ENCODE measurements around the gene INO80D.
A peak's percentile ranks its signal among the peaks of the same experiment; 100 is the strongest.
"Not testable (repeated sequence)": the region's sequence is repeated elsewhere in the genome, so short reads cannot be mapped to it uniquely, and the experiment has no call there.

INO80D gene, protein sequence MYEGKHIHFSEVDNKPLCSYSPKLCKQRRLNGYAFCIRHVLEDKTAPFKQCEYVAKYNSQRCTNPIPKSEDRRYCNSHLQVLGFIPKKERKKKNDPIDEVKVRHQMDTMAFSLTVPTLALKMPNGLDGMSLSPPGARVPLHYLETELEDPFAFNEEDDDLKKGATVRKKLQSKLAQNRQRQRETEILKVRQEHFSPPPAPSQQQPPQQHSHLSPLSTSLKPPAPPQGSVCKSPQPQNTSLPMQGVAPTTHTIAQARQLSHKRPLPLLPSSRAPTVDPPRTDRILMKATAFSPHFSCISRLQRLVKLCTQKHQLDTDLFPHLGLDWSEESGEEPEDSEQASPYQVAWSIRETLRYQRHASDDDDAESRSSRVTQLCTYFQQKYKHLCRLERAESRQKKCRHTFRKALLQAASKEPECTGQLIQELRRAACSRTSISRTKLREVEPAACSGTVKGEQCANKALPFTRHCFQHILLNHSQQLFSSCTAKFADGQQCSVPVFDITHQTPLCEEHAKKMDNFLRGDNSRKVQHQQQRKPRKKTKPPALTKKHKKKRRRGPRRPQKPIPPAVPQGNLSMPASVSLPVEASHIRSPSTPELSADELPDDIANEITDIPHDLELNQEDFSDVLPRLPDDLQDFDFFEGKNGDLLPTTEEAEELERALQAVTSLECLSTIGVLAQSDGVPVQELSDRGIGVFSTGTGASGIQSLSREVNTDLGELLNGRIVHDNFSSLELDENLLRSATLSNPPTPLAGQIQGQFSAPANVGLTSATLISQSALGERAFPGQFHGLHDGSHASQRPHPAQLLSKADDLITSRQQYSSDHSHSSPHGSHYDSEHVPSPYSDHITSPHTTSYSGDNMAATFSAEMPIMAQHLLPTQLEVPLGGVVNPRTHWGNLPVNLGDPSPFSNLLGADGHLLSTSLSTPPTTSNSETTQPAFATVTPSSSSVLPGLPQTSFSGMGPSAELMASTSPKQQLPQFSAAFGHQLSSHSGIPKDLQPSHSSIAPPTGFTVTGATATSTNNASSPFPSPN

DNA sequence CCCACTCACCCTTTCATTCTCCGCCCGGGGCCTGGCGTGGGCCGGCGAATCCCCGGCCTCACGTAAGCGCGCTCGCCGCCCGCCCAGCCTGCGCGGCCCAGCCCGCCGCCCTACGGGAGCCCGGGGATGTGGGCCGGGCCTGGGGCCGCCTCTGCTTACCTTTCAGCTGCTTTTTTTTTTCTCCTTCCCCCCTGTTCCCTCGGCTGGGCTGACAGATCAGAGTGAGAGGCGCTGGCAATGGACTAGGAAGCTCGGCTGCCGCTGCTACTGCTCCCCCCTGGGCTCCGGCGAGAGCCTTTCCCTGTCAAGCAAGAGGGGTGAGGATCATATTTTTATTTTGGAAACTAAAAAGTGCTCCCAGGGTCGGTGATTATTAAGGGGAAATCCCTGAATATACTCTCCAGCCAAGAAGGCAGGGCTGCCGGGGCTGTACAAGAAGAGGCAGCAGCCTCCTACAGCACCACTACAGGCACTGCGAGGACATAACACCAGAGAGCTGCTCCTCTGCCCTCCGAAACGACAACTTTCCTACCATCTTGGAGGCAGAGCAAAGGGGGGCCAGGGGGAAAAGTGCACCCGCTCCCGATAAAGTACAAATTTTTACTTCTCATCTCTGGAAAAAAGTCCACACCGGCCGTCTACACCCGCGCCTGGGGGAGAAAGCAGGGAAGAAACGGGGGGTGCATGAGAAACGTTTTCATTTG, at the start of gene INO80D:
INO80D (minus strand) TSS at position 433 of the 704 bp plus-strand sequence. CDS start 23,158 bp downstream, outside the sequence.
- DNase-seq: peak; percentile 99

DNA sequence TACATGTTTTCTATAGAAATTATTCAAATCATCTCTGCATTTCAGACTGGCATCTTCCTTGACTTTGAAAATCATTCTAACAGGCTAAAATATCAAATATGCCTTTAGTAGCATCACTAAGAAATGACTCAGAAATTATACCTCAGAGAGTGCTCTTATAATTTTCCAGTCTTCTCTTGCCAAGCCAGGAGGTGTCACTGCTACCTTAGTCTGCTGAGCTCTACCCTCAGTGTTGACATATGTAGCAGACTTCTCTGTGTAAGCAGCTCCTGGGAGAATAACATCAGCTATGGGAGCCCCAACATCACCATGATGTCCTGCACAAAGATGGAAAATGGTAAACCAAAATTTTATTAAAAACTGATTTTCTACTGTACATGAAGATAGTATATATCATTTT, 41.7 kb upstream of the INO80D start:
- no peak for DNase-seq

DNA sequence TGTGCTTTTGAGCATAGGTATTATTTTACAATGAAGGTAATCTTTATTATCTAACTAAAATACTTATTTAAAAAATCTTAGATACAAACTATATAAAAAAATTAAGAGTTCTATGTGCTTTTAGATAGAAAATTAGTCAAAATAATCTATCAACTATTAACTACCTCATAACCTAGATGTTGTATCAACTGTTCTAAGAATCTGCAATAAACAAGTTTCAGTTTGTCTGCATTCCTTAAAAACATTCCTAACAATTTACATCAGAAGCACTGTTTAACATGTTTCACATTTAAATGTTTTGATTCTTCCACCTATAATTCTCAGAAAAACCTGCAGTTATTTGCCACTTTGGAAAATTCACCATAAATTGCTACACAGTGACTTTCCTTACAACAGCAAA, 39.9 kb upstream of the INO80D start:
- no peak for DNase-seq

DNA sequence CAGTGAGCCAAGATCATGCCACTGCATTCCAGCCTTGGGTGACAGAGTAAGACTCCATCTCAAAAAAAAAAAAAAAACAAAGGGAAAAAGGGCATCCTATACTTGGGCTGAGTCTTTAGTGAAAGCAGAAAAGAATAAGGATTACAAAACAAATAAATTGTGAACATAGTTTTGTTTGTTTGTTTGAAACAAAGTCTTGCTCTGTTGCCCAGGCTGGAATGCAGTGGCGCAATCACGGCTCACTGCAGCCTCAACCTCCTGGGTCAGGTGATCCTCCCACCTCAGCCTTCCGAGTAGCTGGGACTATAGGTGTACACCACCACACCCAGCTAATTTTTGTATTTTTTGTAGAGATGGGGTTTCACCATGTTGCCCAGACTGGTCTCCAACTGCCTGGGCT, 36.6 kb upstream of the INO80D start:
- DNase-seq: not testable (repeated sequence)

DNA sequence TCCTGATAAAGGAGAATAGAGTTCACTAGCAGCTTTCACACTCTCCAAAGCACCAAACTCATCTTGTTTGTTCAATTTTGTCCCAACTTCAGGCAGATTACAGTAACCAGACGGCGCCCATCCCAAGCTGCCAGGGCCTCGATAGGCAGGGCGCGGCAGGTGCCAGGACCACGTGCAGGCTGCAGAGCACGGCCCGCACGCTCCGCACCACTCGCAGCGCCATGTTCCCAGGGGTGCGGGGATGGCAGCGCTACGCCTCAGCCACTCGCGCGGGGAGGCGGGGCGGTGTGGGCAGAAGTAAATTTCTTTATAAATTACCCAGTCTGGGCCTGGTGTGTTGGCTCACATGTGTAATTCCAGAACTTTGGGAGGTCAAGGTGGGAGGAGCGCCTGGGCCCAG, 30.3 kb upstream of the INO80D start:
- no peak for DNase-seq

DNA sequence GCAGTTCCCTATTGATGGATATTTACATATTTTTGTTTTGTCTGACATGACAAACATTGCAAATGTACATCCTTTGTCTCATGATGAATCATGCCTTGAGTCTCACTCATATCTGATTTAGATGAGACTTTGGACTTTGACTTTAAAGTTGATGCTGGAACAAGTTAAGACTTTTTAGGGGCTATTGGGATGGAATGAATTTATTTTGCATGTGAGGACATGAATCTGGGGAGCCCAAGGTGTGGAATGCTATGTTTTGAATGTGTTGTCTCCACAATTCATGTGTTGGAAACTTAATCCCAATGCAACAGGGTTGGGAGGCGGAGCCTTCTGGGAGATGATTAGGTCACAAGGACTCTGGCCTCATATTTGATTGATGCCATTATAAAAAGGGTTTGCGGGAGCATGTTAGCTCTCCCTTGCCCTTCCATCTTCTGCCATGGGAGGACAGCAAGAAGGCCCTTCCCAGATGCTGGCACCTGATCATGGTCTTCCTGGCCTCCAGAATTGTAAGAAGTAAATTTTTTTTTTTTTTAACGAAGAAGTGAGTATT, 29.1 kb upstream of the INO80D start:
- no peak for DNase-seq

DNA sequence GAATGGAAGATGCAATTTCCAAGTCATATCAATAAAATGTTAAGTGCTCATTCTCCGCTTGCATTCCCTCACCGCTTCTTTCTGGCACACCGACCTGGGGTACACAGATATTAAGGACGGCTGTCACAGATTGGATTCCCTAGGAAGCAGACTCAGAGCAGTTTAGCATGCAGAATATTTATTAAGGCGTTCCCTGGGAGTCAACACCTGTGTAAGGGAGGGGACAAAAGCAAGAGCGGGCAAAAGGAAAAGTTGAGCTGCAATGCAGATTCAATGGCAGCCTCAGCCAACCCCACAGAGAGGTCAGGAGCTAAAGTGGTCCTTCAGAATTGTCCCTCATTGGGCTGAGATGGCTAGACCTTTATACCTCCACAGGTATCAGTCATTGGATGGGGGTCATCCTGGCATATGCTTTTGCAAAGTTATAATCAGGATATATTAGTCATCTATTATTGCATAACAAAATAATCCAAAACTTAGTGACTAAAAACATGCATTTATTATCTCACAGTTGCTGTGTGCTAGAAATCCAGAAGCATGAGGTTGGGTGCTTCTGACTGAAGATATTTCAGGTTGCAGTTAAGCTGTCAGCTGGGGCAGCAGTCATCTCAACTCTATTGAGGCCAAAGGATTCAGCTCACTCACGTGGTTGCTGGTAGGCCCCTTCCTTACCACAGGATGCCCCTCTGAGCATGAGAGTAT, 27.0 kb upstream of the INO80D start:
- DNase-seq: no peak

DNA sequence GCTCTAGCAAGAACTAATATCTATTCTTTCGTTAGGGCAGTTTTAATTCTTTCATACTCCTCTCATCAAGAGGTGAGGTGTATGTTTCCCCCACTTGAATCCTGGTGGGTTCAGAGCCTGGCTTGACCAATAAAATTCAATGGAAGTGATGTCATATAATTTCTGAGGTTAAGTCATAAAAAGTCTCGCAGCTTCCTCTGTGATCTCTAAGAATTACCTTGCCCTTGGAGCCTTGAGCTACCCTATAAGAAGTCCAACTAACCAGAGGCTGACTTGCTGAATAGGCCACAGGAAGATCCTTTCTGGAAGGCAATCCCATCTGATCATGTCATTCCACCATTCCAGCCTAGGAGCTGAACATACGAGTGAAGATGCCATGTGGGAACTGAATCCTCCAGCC, 26.1 kb upstream of the INO80D start:
- DNase-seq: no peak

DNA sequence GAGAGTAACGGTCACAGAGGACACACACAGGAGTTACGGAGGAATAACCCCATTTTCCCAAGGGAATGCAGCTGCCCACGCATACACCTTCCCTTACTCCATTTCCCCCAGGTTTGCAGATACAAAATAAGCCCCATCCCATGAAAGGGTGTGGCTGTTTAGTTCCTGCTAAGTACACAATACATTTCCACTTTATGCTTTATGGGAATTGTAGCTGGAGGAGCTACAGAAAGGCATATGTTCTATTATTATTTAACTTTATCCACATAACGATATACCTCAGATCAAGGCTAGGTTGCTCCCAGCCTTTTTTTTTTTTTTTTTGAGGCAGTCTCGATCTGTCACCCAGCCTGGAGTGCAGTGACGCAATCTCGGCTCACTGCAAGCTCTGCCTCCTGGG, 22.7 kb upstream of the INO80D start:
- no peak for DNase-seq

DNA sequence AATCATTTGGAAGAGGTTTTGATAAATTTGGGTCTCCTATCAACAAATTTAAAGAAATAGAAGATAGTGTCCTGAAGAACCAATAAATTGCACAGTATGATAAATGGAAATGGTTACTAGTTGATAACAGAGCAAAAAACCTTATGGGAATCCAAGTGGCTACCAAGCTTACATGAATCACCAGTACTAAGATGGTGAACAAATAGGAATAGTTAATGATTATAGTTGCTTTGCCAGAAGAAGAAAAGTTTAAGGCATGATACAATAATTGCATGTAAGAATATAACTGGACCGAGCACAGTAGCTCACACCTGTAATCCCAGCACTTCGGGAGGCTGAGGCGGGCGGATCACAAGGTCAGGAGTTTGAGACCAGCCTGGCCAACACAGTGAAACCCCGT, 19.6 kb upstream of the INO80D start:
- DNase-seq: no peak

DNA sequence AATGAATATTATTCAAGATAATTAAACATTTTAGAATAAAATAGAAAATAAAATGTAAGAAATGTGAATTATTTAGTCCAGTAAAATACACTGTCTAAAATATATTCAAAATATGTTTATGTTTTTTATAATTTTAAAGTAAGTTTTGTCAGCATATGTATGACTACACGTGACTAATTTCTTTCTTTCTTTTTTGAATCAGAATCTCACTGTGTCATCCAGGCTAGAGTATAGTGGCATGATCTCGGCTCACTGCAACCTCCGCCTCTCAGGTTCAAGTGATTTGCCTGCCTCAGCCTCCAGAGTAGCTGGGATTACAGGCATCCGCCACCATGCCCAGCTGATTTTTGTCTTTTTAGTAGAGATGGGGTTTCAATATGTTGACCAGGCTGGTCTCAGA, 19.1 kb upstream of the INO80D start:
- DNase-seq: no peak

DNA sequence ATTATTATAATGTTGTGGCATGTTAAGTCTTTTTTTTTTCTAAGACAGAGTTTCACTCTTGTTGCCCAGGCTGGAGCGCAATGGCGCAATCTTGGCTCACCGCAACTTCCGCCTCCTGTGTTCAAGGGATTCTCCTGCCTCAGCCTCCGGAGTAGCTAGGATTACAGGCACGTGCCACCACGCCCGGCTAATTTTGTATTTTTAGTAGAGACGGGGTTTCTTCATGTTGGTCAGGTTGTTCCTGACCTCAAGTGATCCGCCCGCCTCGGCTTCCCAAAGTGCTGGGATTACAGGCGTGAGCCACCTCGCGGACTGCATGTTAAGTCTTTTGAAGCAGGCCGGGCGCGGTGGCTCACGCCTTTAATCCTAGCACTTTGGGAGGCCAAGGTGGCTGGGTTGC, 12.9 kb upstream of the INO80D start:
- not testable (repeated sequence) for DNase-seq

DNA sequence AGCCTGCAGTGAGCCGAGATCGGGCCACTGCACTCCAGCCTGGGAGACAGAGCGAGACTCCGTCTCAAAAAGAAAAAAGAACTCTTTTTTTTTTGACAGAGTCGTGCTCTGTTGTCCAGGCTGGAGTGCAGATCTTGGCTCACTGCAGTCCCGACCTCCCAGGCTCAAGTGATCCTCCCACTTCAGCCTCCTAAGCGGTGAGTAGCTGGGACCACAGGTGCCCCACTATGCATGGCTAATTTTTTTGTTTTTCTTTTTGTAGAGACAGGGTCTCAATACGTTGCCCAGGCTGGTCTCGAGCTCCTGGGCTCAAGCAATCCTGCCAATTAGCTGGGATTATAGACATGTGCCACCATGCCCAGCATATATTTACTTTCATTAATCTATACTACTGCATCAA, 12.5 kb upstream of the INO80D start:
- DNase-seq: no peak

DNA sequence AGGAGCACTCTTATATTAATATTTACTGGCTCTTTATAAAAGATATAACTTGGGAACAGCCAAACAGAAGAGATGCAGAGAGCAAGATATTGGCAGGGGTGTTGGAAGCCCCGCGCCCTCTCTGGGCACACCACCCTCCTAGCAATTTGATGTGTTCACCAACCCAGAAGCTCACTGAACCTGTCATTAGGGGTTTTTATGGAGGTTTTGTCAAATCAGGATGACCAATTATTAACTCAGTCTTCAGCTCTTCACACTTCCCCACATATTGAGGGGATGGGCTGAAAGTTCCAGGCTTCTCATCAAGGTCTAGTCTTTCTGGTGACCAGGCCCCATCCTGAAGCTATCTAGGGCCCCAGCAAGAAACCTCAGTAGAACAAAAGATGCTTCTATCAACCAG, 10.9 kb upstream of the INO80D start:
- DNase-seq: no peak

DNA sequence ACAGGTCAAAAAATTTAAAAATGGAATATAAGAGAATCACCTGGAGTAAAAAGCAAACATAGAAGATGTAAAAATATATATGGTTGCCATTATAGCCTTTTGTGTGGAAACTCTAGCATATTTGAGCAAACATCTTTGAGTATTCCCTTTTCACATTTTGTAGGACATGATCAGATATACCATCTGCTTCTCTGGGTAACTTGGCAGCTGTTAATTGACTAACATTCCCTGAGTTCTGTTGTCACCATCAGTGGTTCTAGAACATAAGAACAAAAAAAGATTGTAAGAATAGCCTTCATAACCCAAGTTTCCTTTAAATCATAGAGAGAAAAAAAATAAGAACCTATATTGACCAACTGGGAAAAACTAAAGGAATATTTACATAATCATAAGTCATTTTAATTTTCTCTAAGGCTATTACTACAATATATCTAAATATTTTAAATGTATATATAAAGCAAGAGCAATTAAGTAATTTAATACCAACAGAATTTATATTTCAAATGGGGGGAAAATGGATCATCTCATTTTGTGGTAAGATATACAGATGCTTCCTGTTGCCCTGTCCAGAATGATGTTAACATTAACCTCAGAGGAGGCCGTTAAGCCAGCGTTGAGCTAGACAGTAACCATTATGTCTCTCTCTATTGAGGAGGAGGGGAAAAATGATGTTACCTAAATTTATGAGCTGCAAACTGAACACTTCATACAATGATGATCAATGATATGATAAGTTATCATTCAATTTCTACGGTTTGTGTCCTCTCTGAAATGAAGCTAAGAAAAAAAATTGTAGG, 9.8 kb upstream of the INO80D start:
- DNase-seq: no peak

DNA sequence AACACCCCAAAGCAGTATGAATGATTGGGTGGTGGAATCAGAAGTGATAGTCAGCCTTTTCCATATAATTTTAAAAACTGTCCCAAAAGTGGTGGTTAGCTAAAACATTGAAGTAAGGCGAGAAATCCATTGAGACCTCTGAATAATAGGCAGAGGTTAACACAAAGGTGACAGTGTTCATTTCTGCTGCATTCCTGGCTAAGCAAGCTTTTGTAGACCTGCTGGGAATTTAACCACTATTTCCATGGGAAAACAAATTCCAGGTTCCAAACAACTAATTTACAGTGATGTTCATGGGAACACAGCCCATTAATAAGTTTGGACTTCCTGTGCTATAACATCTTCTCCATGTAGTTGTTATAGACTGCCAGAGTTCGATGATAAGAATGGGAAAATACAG, 6.3 kb upstream of the INO80D start:
- no peak for DNase-seq

DNA sequence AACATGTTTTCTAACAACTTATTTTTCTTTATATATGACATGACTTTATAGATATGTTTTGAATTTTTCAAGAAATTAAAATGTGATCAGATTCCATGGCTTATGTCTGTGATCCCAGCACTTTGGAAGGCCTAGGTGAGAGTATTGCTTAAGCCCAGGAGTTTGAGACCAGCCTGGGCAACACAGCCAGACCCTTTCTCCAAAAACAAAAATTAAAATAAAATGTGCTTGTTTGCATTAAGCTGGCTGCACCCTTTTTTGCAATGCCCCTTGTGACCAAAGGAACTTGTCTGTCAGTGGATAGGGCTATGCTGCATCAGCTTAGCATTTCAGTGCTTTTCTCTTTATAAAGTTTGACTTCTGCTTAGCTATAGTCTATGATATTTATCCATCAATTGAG, 2.3 kb upstream of the INO80D start:
- no peak for DNase-seq

DNA sequence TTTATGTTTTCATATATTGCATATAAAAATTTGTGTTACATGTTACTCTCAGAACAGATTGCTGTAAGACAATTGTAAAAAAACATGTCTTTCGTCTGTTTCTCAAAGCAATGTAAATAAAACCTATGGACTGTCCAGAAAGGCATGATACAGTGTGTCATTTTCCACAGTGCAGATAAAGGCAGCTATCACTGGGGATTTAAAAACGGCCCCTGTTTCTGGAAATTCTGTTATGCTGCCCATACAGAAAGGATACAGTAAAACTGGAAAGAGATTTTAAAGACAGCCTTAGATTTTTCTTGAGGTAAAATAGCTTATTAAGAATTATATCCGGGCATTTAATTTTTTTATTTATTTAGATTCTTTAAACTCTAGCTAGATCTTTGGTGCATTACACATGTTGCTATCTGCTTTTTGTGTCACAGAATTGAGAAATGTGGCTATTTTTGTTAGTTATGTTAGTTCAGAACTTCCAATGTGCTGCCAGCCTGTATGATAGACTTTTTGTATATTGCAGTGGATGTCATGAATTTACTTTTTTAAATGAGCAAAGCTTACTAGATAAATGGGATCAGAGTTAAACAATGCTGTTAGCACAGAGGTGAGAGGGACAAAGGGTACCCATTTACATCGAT, 859 bp upstream of the INO80D start:
- peak; percentile 68 for DNase-seq

DNA sequence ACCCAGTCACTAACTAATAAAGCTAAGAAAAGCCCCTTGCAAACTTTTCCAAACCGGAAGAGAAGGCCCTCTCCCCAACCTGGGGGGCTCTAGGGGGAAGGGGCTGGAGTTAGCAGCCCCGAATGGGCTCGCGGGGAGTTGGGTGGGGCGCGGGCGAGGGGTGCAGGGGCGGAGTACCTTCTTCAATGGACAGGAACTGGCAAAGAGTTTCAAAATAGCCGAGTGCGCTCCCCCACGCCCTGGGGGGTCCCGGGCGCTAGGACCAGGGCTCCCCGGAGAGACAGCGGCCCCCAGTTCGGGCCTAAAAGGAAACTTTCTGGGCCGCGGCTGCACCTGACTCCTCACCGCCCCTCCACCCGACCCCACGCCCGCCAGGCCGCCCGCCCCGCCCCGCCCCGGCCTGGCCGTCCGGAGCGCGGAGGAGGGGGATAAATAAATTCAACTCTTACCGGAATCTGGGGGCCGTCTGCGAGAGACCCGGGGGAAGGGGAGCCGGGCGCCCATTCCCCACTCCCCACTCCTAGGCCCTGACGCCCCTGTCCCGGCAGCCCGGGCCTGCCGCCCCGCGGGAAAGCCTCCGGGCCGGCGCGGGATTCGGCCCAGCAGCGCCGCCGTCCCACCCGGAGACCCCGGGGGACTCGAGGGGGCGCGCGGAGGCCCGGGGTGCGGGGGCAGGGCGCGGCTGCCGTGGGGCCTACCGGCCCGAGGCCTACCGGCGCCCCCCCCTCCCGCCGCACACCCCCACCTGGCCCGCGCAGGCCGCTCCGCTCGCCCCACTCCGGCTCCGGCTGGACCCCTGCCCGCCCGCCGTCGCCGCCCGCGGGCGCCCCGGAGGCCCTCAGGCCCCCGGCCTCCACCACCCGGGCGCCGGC, 868 bp downstream of the INO80D start:
- no peak for DNase-seq

DNA sequence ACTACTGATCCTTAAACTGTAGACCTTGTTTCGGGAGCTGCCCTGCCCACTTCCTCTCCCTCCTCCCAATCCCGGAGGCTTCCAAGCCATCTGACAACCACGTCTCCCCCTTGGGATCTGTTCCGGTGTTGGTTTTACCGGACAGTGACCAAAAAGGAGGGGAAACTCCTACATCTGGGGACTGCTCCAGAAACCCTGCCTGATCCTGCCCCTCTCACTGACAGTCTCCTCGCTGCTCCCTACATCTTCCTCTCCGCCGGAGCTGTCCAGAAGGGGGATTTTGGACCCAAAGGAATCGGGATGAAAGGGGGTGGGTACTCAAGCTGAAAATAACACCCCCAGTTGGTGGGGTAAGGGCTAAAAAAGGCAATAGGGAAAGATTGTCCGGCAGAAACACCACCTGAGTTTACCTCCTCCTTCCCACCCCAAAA, 1.5 kb downstream of the INO80D start:
- DNase-seq: peak; percentile 59

Measured in NCI-H2227 treated with DMSO at 0.1 percent for 48 hours (cell line).